ENCODE measurements around the gene ASB1. TPM values are rescaled to one million over a fixed set of nuclear protein-coding genes. Genes with fewer than 3 reads are reported as not detected.

Gene ASB1
- total RNA-seq, 1 experiment from 2014 or later: 46.0 TPM

DNA sequence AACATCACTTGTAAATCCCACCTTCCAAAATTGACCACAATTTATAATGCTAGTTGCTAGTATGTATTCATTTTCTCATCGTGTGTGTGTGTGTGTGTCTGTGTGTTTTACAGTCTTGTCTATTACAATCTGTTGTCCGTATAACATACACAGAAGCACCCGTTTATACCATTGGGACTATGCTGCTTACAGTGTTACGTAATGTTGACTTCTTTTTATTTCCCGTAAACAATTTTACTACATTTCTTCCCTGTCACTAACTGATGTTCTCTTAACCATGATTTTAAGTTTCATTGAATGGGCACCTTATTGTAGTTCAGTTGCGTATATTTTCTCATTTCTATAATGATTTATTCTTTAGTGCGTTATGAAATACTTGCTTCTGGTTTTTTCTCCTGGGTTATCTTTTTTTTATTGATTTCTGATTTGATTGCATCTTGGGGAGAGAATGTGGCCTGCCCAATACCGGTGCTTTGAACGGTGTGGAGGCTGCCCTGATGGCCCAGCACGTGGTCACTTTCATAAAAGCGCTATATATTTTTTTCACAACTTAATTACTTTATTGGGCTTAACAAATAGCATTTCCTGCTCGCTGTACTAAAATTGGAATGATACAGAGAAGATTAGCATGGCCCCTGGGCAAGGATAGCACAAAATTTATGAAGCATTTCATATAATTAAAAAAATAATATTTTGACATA is 14.5 kb upstream of the ASB1 start:
- no peak overlapping the region for H2BK12ac ChIP-seq (ENCODE audit: insufficient read length, low read depth, low read length)
- H3K4me3 Mint-ChIP-seq: no peak overlapping the region

More for the DNA sequence above, 14.5 kb upstream of the ASB1 start:
- Histone ChIP-seq H3K27ac (ENCODE audit: insufficient read length, low read depth, low read length) (no peak overlapping the region), H3K4me2 (ENCODE audit: insufficient read depth, insufficient read length, low read length) (no peak overlapping the region), H3K79me1 (ENCODE audit: insufficient read depth, low read depth, low read length, poor library complexity, severe bottlenecking) (no peaks in the 10 kb centered on the region), H3K56ac (ENCODE audit: insufficient read length, low read depth, low read length) (no peak overlapping the region), H3K4me1 (ENCODE audit: insufficient read depth, low read length) (no peaks in the 10 kb centered on the region), H2BK15ac (ENCODE audit: low read depth, low read length) (no peak overlapping the region), H3K9ac (ENCODE audit: extremely low read depth, insufficient read length, low read length) (no peak overlapping the region), H4K91ac (ENCODE audit: insufficient read length, low read depth, low read length) (no peak overlapping the region), H3T11ph (ENCODE audit: low read length) (no peak overlapping the region), H3K9me3 (ENCODE audit: control insufficient read depth, low read depth, low read length) (no peaks in the 10 kb centered on the region), H2BK5ac (ENCODE audit: insufficient read length, low read length) (no peak overlapping the region), H3K4ac (ENCODE audit: low read depth, low read length) (no peak overlapping the region), H4K20me1 (ENCODE audit: control insufficient read depth, insufficient read depth, insufficient read length) (no peaks in the 10 kb centered on the region), H2BK120ac (ENCODE audit: low read depth, low read length, poor library complexity, severe bottlenecking) (no peak overlapping the region), H2AK5ac (ENCODE audit: insufficient read length, low read length) (no peak overlapping the region), H4K8ac (replicated peaks; ENCODE audit: insufficient read length, low read depth, low read length) (no peak overlapping the region), H3K23me2 (ENCODE audit: insufficient read length, low read depth, low read length, poor library complexity, severe bottlenecking) (no peaks in the 10 kb centered on the region), H3K18ac (ENCODE audit: insufficient read length, low read depth, low read length) (no peak overlapping the region), H3K23ac (ENCODE audit: insufficient read length, low read depth, low read length) (no peak overlapping the region), H3K14ac (ENCODE audit: insufficient read depth, low read length) (no peak overlapping the region), H2BK20ac (ENCODE audit: low read depth, low read length, poor library complexity, severe bottlenecking) (no peak overlapping the region), H3K27me3 (ENCODE audit: insufficient read depth, low read length) (no peaks in the 10 kb centered on the region), H2AFZ (ENCODE audit: low read length) (no peak overlapping the region), H3K79me2 (ENCODE audit: insufficient read depth, low read length) (no peaks in the 10 kb centered on the region), H4K5ac (ENCODE audit: insufficient read length, low read depth, low read length) (no peak overlapping the region)
- no peaks in the 10 kb centered on the region; the same call in 1 of the 2 replicates for H3K27me3 Mint-ChIP-seq (ENCODE audit: low read depth)
- TF ChIP-seq, protein P1, sequence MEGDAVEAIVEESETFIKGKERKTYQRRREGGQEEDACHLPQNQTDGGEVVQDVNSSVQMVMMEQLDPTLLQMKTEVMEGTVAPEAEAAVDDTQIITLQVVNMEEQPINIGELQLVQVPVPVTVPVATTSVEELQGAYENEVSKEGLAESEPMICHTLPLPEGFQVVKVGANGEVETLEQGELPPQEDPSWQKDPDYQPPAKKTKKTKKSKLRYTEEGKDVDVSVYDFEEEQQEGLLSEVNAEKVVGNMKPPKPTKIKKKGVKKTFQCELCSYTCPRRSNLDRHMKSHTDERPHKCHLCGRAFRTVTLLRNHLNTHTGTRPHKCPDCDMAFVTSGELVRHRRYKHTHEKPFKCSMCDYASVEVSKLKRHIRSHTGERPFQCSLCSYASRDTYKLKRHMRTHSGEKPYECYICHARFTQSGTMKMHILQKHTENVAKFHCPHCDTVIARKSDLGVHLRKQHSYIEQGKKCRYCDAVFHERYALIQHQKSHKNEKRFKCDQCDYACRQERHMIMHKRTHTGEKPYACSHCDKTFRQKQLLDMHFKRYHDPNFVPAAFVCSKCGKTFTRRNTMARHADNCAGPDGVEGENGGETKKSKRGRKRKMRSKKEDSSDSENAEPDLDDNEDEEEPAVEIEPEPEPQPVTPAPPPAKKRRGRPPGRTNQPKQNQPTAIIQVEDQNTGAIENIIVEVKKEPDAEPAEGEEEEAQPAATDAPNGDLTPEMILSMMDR (conservative IDR thresholded peaks at IDR 0.05): no peak
- peaks cover 8 to 21% (median 10%) of the 10 kb centered on the region in 3 experiments for H3K36me3 Mint-ChIP-seq (ENCODE audit: insufficient read depth in 1 of 3, low read depth in 3 of 3)
- WGBS (ENCODE audit: extremely low coverage, insufficient read length, low lambda C conversion rate): no CpG with 5 or more reads among the region's 12 CpGs
- no peak for DNase-seq
- H3K27ac Mint-ChIP-seq: no peak overlapping the region
- peaks cover 5 to 20% of the 10 kb centered on the region in 2 experiments for H3K4me1 Mint-ChIP-seq
- peaks cover 14 to 18% of the 10 kb centered on the region in 2 experiments for H3K9me3 Mint-ChIP-seq
